HG02678 (cell line): ENCODE data around the gene WNK2.
"Not testable (repeated sequence)": the region's sequence is repeated elsewhere in the genome, so short reads cannot be mapped to it uniquely, and the experiment has no call there.

ENCODE experiments used
- ATAC-seq: cut with Tn5 transposase; IDR thresholded peaks from one replicate; pipeline ENCODE4 v1.9.1; 2021; ENCODE audit warnings: mild to moderate bottlenecking, moderate library complexity; ENCODE audit not compliant: unreplicated experiment

The WNK2 gene

GRCh38 chr9:93355827-93356226 lies 171.9 kb downstream of the WNK2 start:
- no peak for ATAC-seq

GRCh38 chr9:93357649-93358048 lies 173.7 kb downstream of the WNK2 start:
- ATAC-seq: no peak

GRCh38 chr9:93359907-93360306 lies 176.0 kb downstream of the WNK2 start:
- not testable (repeated sequence) for ATAC-seq

GRCh38 chr9:93361995-93362394 lies 178.1 kb downstream of the WNK2 start:
- ATAC-seq: no peak

GRCh38 chr9:93364734-93365426 lies 180.9 kb downstream of the WNK2 start:
- no peak for ATAC-seq

- ATAC-seq: no peak
Observed at GRCh38 chr9:93365427-93366118, 181.6 kb downstream of the WNK2 start.

- no peak for ATAC-seq
Observed at GRCh38 chr9:93366119-93366447, 182.1 kb downstream of the WNK2 start.

- ATAC-seq: not testable (repeated sequence)
Observed at GRCh38 chr9:93366486-93366885, 182.5 kb downstream of the WNK2 start.

- no peak for ATAC-seq
Observed at GRCh38 chr9:93368437-93368836, 184.5 kb downstream of the WNK2 start.

- no peak for ATAC-seq
Observed at GRCh38 chr9:93369686-93370085, 185.7 kb downstream of the WNK2 start.
